ENCODE results near the gene TASL. TPM values are rescaled to one million over a fixed set of nuclear protein-coding genes. Genes with fewer than 3 reads are reported as not detected.

TASL gene
- total RNA-seq, 1 experiment from 2014 or later, result not detected

DNA sequence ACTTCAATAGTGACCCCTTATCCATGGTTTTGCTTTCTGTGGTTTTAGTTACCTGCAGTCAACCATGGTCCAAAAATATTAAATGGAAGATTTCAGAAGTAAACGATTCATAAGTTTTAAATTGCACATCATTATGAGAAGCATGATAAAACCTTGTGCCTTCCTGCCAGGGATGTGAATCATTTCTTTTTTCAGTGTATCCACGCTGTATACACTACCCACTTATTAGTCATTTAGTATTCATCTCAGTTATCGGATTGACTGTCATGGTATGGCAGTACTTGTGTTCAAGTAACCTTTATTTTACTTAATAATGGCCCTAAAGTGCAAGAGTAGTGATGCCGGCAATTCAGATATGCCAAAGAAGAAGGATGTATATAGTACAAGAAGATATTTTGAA lies 37.7 kb upstream of the TASL start:
- ChIA-PET CTCF (no interaction called here), POLR2A (no interaction called here)
- Histone ChIP-seq H3K27me3 (ENCODE audit: control insufficient read depth, insufficient read depth, low read length) (no peaks in the 10 kb centered on the region), H3K27ac (ENCODE audit: low read length) (no peak overlapping the region), H3K9me3 (ENCODE audit: control insufficient read depth, insufficient read depth, low read depth, low read length) (no peaks in the 10 kb centered on the region), H3K36me3 (ENCODE audit: control insufficient read depth, insufficient read depth, low read length) (no peaks in the 10 kb centered on the region), H3K4me1 (ENCODE audit: control insufficient read depth, insufficient read depth, low read length) (no peaks in the 10 kb centered on the region), H3K4me3 (ENCODE audit: low read depth in 2 of 2, low read length in 2 of 2) (no peak overlapping the region)
- no TSS peak for BruUV-seq (replicated peaks)
- TF ChIP-seq, protein P1, sequence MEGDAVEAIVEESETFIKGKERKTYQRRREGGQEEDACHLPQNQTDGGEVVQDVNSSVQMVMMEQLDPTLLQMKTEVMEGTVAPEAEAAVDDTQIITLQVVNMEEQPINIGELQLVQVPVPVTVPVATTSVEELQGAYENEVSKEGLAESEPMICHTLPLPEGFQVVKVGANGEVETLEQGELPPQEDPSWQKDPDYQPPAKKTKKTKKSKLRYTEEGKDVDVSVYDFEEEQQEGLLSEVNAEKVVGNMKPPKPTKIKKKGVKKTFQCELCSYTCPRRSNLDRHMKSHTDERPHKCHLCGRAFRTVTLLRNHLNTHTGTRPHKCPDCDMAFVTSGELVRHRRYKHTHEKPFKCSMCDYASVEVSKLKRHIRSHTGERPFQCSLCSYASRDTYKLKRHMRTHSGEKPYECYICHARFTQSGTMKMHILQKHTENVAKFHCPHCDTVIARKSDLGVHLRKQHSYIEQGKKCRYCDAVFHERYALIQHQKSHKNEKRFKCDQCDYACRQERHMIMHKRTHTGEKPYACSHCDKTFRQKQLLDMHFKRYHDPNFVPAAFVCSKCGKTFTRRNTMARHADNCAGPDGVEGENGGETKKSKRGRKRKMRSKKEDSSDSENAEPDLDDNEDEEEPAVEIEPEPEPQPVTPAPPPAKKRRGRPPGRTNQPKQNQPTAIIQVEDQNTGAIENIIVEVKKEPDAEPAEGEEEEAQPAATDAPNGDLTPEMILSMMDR (IDR thresholded peaks at IDR 0.05), result no peak
- TF ChIP-seq SIN3A (IDR thresholded peaks at IDR 0.05; ENCODE audit: borderline replicate concordance, insufficient read depth, low read depth, low read length), result no peak
- no peak for TF ChIP-seq TCF7L2 (IDR thresholded peaks at IDR 0.05; ENCODE audit: low read depth, low read length)
- no peak for TF ChIP-seq POLR2AphosphoS5 (IDR thresholded peaks at IDR 0.05; ENCODE audit: low read depth, low read length)
- TF ChIP-seq REST (IDR thresholded peaks at IDR 0.05; ENCODE audit: insufficient read depth in 1 of 2, low read depth in 2 of 2, low read length in 1 of 2), result no peak
- ATAC-seq, result no peak
- in situ Hi-C loops (cut with HindIII; ENCODE audit: low pct_unique_long_range_greater_than_20kb, low sequenced_read_pairs), result no loop called here
- intact Hi-C loops (cut with micrococcal nuclease; ENCODE audit: unreplicated experiment), result no loop called here
- DNase-seq (ENCODE audit: low read depth, low spot score), result no peak

- ChIA-PET CTCF (no interaction called here), POLR2A (no interaction called here)
- ATAC-seq, result no peak
- intact Hi-C loops (cut with micrococcal nuclease; ENCODE audit: unreplicated experiment), result no loop called here
- Histone ChIP-seq H3K27me3 (ENCODE audit: control insufficient read depth, insufficient read depth, low read length) (no peaks in the 10 kb centered on the region), H3K27ac (ENCODE audit: low read length) (no peak overlapping the region), H3K9me3 (ENCODE audit: control insufficient read depth, insufficient read depth, low read depth, low read length) (no peaks in the 10 kb centered on the region), H3K4me3 (ENCODE audit: low read depth in 2 of 2, low read length in 2 of 2) (no peak overlapping the region), H3K4me1 (ENCODE audit: control insufficient read depth, insufficient read depth, low read length) (no peaks in the 10 kb centered on the region), H3K36me3 (ENCODE audit: control insufficient read depth, insufficient read depth, low read length) (no peaks in the 10 kb centered on the region)
- in situ Hi-C loops (cut with HindIII; ENCODE audit: low pct_unique_long_range_greater_than_20kb, low sequenced_read_pairs), result no loop called here
- no peak for DNase-seq (ENCODE audit: low read depth, low spot score)
- TF ChIP-seq REST (IDR thresholded peaks at IDR 0.05; ENCODE audit: insufficient read depth in 1 of 2, low read depth in 2 of 2, low read length in 1 of 2) (no peak), SIN3A (IDR thresholded peaks at IDR 0.05; ENCODE audit: borderline replicate concordance, insufficient read depth, low read depth, low read length) (no peak), POLR2AphosphoS5 (IDR thresholded peaks at IDR 0.05; ENCODE audit: low read depth, low read length) (no peak), TCF7L2 (IDR thresholded peaks at IDR 0.05; ENCODE audit: low read depth, low read length) (no peak)
- TF ChIP-seq, protein P1 (IDR thresholded peaks at IDR 0.05), result no peak
- BruUV-seq (replicated peaks), result no TSS peak
These were observed 36.2 kb upstream of the TASL start for GRCh38 chrX:30613721-30614120.

Measured in Panc1 (cell line).